Mesodermal cell (in vitro differentiated cells): Measurements from ENCODE around the gene SDCCAG8.

Experiments
- H3K27ac ChIP-seq: 2 replicates; pipeline ENCODE4 v1.7.0; 2013; ENCODE audit warnings: mild to moderate bottlenecking, low read depth, low read length, moderate library complexity; ENCODE audit not compliant: severe bottlenecking
- H3K36me3 ChIP-seq: 2 replicates; pipeline ENCODE4 v1.7.1; 2013; ENCODE audit warnings: mild to moderate bottlenecking, low read length, moderate library complexity; ENCODE audit not compliant: control insufficient read depth, insufficient read depth
- H3K4me1 ChIP-seq: one replicate; pipeline ENCODE4 v1.7.1; 2013; ENCODE audit warnings: mild to moderate bottlenecking, low read length; ENCODE audit not compliant: insufficient read depth, control insufficient read depth, poor library complexity, severe bottlenecking
- H3K4me3 ChIP-seq: 2 replicates; pipeline ENCODE4 v1.7.0; 2013; ENCODE audit warnings: low read length, control low read depth, mild to moderate bottlenecking; ENCODE audit not compliant: insufficient read depth, poor library complexity, severe bottlenecking; ENCODE audit errors: extremely low read depth
- H3K9me3 ChIP-seq: 2 replicates; pipeline ENCODE4 v1.7.1; 2013; ENCODE audit warnings: mild to moderate bottlenecking, low read length, moderate library complexity; ENCODE audit not compliant: control insufficient read depth
- whole genome bisulfite sequencing, 2 experiments: methylation state at CpG; one replicate each; pipeline ENCODE4 v1.1.5; 2013; ENCODE audit warnings: missing lambda C conversion rate in 2 of 2; ENCODE audit not compliant: insufficient coverage in 2 of 2; 5-methylcytosine and 5-hydroxymethylcytosine counted together

SDCCAG8 gene

DNA sequence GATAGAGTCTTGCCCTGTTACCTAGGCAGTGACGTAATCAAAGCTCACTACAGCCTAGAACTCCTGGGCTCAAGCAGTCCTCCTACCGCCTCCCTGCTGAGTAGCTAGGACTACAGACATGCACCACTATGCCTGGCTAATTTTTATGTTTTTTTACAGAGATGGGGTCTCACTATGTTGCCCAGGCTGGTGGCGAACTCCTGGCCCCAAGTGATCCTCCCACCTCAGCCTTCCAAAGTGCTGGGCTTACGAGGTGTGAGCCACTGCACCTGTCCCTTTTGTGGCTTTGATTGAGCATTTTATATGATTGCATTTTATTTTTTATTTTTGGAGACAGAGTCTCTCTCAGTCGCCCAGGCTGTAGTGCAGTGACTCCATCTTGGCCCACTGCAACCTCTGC is 25.8 kb downstream of the SDCCAG8 start:
- no peaks in the 10 kb centered on the region for H3K9me3 ChIP-seq
- H3K4me3 ChIP-seq: no peak overlapping the region
- 91 to 93% methylated on average over 2 to 4 of the region's 5 CpGs for WGBS, 2 experiments
- peaks cover 25% of the 10 kb centered on the region for H3K4me1 ChIP-seq
- peaks cover 45% of the 10 kb centered on the region for H3K36me3 ChIP-seq
- no peak overlapping the region for H3K27ac ChIP-seq

DNA sequence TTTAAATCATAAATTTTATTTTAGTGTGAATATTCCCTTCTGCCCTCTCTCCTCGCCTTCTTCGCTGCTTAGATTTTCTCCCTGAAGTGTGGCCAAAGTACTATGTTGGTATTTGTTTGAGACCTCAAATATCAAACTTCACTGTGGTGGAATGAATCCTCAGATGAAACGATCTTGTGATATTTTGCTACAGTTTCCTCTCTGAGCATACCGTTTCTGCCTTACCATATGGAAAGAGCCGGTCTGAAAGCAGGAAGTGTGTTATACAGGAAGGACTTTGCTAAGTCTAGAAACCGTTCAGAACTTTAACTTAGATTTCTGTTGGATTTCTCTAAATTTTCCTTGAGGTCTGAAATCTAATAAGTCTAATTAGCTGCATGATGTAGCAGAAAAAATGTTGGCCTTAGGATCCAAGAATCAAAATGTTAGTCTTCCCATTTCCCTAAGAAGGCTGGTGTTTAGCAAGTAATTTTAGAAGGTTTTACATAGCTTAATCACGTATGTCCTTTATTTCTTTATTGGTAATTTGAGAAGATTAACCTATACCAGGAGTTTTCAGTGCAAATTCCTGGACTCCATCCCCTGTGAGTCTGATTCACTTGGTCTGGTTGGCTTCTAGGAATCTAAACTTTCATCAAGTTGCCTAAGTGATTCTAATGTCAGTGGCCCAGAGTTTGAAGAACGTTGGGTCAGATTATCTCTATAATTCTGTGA is 30.7 kb downstream of the SDCCAG8 start:
- peaks cover 48% of the 10 kb centered on the region for H3K4me1 ChIP-seq
- peak overlapping the region; percentile 63 for H3K27ac ChIP-seq
- H3K36me3 ChIP-seq: peaks cover 38% of the 10 kb centered on the region
- 57 to 82% methylated on average over 1 to 4 of the region's 8 CpGs for WGBS, 2 experiments
- H3K9me3 ChIP-seq: no peaks in the 10 kb centered on the region
- H3K4me3 ChIP-seq: no peak overlapping the region

DNA sequence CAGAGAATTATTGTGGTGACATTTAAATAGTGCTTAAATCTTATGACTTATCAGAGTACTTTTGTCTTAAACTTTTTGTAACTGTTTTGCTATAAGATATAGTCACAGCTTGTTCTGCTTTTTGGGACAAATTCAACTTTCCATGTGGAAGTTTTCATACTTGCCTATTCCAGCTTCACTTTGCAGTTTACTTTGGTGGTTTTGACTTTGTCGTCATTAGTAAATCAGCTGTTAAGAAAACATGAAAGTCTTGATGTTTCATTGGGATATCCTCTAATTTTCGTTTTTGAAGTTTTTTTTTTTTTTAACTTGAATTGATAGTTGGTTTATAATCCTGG is 31.3 kb downstream of the SDCCAG8 start:
- Histone ChIP-seq H3K4me1 (peaks cover 54% of the 10 kb centered on the region), H3K4me3 (no peak overlapping the region), H3K36me3 (peaks cover 37% of the 10 kb centered on the region), H3K9me3 (no peaks in the 10 kb centered on the region), H3K27ac (peak overlapping the region; percentile 63)
- 72 to 90% methylated on average over 2 of the region's 2 CpGs for WGBS, 2 experiments

DNA sequence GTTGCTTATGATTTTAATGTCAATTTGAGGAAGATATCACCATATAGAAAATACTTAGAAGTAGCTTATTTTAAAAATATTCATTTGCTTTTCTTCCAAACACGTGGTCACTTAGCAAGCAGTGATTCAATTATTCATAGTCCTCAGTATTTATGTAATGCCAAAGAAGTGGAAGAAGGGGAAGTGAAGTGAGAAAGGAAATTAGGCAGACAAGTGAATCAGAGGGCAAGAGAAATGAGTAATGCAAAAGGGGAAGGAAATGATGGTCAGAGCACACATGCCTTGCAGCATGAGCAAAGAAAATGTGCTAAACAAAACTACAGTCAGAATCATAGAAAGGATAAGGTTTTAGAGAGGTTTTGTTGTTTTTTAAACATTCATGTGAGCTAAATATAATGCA is 31.8 kb downstream of the SDCCAG8 start:
- Histone ChIP-seq H3K4me3 (no peak overlapping the region), H3K27ac (peak overlapping the region; percentile 63), H3K4me1 (peaks cover 57% of the 10 kb centered on the region), H3K9me3 (no peaks in the 10 kb centered on the region), H3K36me3 (peaks cover 43% of the 10 kb centered on the region)
- WGBS, 2 experiments: no CpG with 5 or more reads among the region's 1 CpG

DNA sequence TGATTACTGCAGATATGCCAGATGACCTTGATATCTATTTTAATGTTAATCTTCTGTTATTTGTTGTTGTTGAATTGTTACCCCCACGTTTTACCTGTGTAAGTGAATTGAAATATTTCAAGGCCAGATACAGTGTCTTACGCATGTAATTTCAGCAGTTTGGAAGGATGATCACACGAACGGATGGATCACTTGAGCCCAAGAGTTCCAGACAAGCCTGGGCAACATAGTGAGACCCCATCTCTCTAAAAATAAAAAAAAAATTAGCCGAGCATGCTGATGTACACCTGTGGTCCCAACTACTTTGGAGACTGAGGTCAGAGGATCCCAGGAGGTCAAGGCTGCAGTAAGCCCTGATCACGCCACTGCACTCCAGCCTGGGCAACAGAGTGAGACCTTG is 32.2 kb downstream of the SDCCAG8 start:
- 85 to 91% methylated on average over 4 to 5 of the region's 6 CpGs for WGBS, 2 experiments
- Histone ChIP-seq H3K9me3 (no peaks in the 10 kb centered on the region), H3K36me3 (peaks cover 46% of the 10 kb centered on the region), H3K4me1 (peaks cover 57% of the 10 kb centered on the region), H3K4me3 (no peak overlapping the region), H3K27ac (peak overlapping the region; percentile 63)

DNA sequence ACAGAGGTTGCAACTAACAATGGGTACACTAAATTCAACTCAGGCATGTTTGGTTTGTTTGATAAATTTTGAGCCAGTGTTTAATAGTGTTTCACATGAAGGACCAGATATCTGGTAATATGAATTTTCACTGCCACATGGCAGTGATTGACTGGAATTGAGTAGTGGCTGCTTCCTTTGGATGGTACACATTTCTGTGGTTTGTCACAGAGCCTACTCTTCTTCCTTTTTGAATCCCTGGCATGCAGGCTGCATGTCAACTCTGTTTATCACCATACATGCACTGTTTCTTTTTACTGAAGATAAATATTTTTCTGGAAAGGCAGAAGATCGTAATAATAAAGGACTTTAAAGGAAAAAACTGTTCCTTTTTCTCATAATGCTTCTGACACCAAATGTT is 35.5 kb downstream of the SDCCAG8 start:
- Histone ChIP-seq H3K4me3 (no peak overlapping the region), H3K27ac (no peak overlapping the region), H3K36me3 (peaks cover 48% of the 10 kb centered on the region), H3K4me1 (peaks cover 52% of the 10 kb centered on the region), H3K9me3 (no peaks in the 10 kb centered on the region)
- 80 to 100% methylated on average over 1 of the region's 1 CpG for WGBS, 2 experiments

DNA sequence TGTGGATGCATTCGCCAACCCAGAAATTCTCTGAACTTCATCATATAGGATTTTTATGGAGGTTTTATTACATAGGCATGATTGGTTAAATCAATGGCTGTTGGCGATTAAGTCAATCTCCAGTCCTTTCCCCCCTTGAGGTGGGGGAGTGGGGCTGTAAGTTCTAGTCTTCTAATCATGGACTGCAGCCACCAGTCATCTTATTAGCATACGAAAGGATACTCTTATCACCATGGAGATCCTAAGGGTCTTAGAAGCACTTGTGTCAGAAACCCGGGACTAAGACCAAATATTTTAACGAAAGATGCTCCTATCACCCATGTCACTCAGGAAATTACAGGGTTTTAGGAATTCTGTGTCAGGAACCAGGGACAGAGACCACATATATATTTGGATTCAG is 36.3 kb downstream of the SDCCAG8 start:
- Histone ChIP-seq H3K27ac (no peak overlapping the region), H3K36me3 (peaks cover 53% of the 10 kb centered on the region), H3K4me1 (peaks cover 43% of the 10 kb centered on the region), H3K9me3 (no peaks in the 10 kb centered on the region), H3K4me3 (no peak overlapping the region)
- WGBS, 2 experiments: 74 to 80% methylated on average over 2 to 4 of the region's 5 CpGs

DNA sequence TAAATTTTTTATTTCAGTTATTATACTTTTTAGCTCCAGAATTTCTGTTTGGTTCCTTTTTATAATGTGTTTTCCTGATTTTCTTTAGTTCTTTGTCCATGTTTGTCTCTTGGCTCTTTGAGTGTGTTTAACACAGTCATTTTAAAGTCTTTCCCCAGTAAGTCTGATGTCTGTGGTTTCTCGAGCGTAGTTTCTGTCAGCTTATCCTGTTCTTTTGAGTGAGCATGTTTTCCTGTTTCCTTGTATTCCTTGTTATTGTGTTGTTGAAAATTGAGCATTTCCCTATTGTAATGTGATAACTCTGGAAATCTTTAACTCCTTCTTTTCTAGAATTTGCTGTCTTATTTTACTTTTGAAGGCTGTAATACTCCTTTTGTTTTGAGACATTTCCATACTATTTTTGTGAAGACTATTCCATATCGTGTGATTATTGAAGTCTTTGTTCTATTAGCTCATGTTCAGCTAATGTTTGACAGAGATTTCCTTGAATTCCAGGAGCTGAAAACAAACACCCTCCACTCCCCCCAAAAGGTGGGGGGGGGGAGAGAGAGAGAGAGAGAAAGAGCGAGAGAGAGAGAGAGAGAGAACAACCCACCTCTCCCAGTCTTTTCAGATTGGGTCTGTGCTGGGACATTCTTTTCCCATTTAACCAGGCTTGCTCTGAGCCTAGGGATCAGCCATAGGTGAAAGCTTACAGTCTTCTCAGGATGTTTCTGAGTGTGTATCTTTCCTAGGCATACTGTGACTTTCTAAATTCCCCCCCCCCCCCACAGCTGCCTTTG is 38.3 kb downstream of the SDCCAG8 start:
- peaks cover 54% of the 10 kb centered on the region for H3K36me3 ChIP-seq
- no peaks in the 10 kb centered on the region for H3K9me3 ChIP-seq
- H3K4me3 ChIP-seq: no peak overlapping the region
- whole genome bisulfite sequencing, 2 experiments: no CpG with 5 or more reads among the region's 4 CpGs
- H3K4me1 ChIP-seq: peaks cover 33% of the 10 kb centered on the region
- H3K27ac ChIP-seq: peak overlapping the region; percentile 57

DNA sequence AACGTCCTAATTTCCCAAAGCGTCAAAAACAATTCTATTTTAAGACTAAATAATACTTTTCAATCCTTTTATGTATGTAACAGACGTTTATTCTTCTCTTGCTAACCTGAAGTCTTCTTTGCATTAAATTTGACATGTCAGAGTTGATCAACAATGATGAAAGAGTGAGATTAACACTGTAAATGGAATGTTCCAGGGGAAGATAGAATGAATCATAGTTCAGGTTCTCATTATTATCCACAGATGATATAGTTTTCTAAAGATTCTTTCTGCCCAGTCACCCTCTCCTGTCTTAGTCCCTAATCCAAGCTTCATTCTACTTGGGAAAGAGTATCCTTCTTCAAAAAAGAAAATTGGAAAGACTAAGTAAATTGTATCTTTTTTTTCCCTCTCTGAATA is 38.9 kb downstream of the SDCCAG8 start:
- Histone ChIP-seq H3K4me3 (no peak overlapping the region), H3K27ac (peak overlapping the region; percentile 57), H3K36me3 (peaks cover 56% of the 10 kb centered on the region), H3K9me3 (no peaks in the 10 kb centered on the region), H3K4me1 (peaks cover 33% of the 10 kb centered on the region)
- WGBS, 2 experiments: 100% methylated on average over 1 of the region's 3 CpGs; no CpG with 5 or more reads in 1 of the 2 experiments

DNA sequence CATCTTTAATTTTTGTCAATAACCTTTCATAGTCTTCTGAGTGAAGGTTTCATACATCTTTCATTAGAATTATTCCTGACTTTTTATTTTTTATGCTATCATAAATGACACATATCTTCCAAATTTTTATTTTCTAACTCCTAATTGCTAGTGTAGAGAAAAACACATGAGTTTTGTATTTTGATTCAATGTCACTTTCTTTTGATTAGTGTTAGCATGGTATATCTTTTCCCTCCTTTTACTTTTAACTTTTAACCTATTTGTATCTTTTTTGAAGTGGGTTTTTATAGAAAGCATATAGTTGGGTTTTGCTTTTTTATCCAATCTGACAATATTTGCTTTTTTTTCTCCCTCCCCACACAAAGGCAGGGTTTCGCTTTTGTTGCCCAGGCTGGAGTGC is 43.2 kb downstream of the SDCCAG8 start:
- peaks cover 8% of the 10 kb centered on the region for H3K4me1 ChIP-seq
- no peak overlapping the region for H3K27ac ChIP-seq
- WGBS, 2 experiments: 100% methylated on average over 1 of the region's 1 CpG
- H3K9me3 ChIP-seq: peaks cover 5% of the 10 kb centered on the region
- no peak overlapping the region for H3K4me3 ChIP-seq
- H3K36me3 ChIP-seq: peaks cover 54% of the 10 kb centered on the region

DNA sequence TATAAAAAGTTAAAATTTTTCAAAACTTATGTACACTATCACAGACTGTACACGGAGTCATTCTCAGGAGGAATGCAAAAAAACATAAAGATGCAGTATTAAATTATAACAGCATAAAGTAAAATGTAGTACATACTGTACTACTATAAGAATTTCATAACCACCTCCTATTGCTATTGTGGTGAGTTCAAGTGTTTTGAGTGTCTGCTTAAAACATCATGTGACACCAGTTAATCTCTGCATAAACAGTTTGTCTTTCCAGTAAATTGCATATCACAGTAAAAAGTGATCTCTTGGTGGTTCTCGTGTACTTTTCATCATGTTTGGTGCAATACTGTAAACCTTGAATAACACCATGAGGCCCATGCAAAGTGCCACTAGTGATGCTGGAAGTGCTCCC is 45.2 kb downstream of the SDCCAG8 start:
- Histone ChIP-seq H3K4me1 (no peaks in the 10 kb centered on the region), H3K36me3 (peaks cover 58% of the 10 kb centered on the region), H3K4me3 (no peak overlapping the region), H3K9me3 (peaks cover 5% of the 10 kb centered on the region), H3K27ac (no peak overlapping the region)
- whole genome bisulfite sequencing, 2 experiments: 100% methylated on average over 1 of the region's 2 CpGs
